ENCODE results near the gene CYRIA.

CYRIA gene

GRCh38 chr2:16650287-16651249, 15.1 kb downstream of the CYRIA start:
- no peak for DNase-seq (ENCODE audit: low read depth, low spot score)

- no peak for DNase-seq (ENCODE audit: low read depth, low spot score)
Measured at GRCh38 chr2:16649353-16650286, 16.0 kb downstream of the CYRIA start.

- no peak for DNase-seq (ENCODE audit: low read depth, low spot score)
Measured at GRCh38 chr2:16647992-16648617, 17.5 kb downstream of the CYRIA start.

GRCh38 chr2:16645775-16646559, 19.7 kb downstream of the CYRIA start:
- no peak for DNase-seq (ENCODE audit: low read depth, low spot score)

GRCh38 chr2:16645088-16645487, 20.5 kb downstream of the CYRIA start:
- DNase-seq (ENCODE audit: low read depth, low spot score), result no peak

GRCh38 chr2:16644221-16644925, 21.3 kb downstream of the CYRIA start:
- DNase-seq (ENCODE audit: low read depth, low spot score), result no peak

- no peak for DNase-seq (ENCODE audit: low read depth, low spot score)
Measured at GRCh38 chr2:16643099-16643498, 22.5 kb downstream of the CYRIA start.

- no peak for DNase-seq (ENCODE audit: low read depth, low spot score)
Measured at GRCh38 chr2:16642088-16642487, 23.5 kb downstream of the CYRIA start.

GRCh38 chr2:16641509-16641908, 24.1 kb downstream of the CYRIA start:
- no peak for DNase-seq (ENCODE audit: low read depth, low spot score)

- no peak for DNase-seq (ENCODE audit: low read depth, low spot score)
Measured at GRCh38 chr2:16640867-16641266, 24.8 kb downstream of the CYRIA start.

GRCh38 chr2:16640001-16640700, 25.5 kb downstream of the CYRIA start:
- no peak for DNase-seq (ENCODE audit: low read depth, low spot score)

- no peak for DNase-seq (ENCODE audit: low read depth, low spot score)
Measured at GRCh38 chr2:16639431-16639830, 26.2 kb downstream of the CYRIA start.

GRCh38 chr2:16638946-16639345, 26.7 kb downstream of the CYRIA start:
- DNase-seq (ENCODE audit: low read depth, low spot score), result no peak

GRCh38 chr2:16637304-16637703, 28.3 kb downstream of the CYRIA start:
- DNase-seq (ENCODE audit: low read depth, low spot score), result no peak

- DNase-seq (ENCODE audit: low read depth, low spot score), result no peak
Measured at GRCh38 chr2:16635791-16636699, 29.6 kb downstream of the CYRIA start.

GRCh38 chr2:16633621-16634430, 31.8 kb downstream of the CYRIA start:
- no peak for DNase-seq (ENCODE audit: low read depth, low spot score)

- no peak for DNase-seq (ENCODE audit: low read depth, low spot score)
Measured at GRCh38 chr2:16632598-16632997, 33.0 kb downstream of the CYRIA start.

- no peak for DNase-seq (ENCODE audit: low read depth, low spot score)
Measured at GRCh38 chr2:16630463-16630862, 35.2 kb downstream of the CYRIA start.

All from iPS DF 19.7 (cell line).